ENCODE results near the gene SEH1L. TPM values are rescaled to one million over a fixed set of nuclear protein-coding genes. Genes with fewer than 3 reads are reported as not detected.
"Not testable (repeated sequence)": the region's sequence is repeated elsewhere in the genome, so short reads cannot be mapped to it uniquely, and the experiment has no call there.

SEH1L gene
- polyA plus RNA-seq, 12 donors = 15.1 to 34.1 (median 27.9) TPM; not detected in 1

DNA sequence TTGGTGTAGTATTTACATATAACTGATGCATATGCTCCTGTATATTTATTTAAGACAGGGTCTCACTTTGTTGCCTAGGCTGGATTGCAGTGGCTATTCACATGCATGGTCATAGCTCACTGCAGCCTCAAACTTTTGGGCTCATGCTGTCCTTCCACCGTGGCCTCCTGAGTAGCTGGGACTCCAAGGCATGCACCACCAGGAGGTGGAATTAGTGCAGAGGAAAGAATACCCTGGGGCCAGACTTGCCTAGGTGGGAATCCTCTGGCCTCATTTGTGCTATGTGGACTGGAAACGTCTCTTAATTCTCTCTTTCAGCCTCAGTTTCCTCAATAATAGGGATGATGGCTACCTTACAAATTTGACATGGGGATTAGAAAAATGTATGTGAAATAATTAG is 45.6 kb downstream of the SEH1L start:
- DNase-seq = no peak

DNA sequence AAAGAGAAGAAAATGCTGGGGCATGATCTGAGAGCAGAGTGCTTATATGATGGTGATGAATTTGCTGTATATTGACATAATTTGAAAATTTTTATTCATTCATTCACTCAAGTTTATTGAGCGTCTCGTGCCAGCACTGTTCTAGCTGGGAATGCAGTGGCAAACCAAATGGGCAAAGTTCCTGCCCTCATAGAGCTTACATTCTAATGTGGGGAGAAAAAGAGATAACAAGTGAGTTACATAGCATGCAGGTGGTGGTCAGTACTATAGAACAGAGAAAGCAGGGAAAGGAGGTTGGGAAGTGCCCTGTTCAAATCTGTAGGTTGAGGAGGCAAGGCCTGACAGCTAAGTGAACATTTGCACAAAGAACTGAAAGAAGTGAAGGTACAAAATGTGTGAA is 47.6 kb downstream of the SEH1L start:
- DNase-seq = no peak

DNA sequence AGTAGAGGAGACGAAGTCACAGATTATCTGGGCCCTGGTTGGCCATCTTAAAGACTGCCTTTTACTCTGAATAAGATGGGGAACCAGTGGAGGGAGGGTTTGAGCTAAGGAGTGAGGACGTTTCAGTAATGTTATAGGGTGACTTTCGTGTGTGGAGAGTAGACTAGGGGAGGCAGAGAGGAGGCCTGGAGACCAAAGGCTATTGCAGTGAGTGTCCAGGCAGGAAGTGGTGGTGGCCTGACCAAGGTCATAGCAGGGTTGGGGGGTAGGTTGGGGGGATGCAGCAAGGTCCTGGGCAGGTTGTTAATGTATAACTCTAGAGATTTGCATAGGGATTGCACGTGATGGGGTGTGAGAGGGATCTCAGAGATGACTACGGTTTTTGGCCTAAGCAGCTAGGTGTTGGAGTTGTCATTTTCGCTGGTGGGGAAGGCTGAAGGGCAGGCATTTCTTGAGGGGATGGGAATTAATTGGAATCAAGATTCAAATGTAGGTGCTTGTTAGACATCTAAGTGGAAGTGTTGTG is 48.2 kb downstream of the SEH1L start:
- DNase-seq = no peak

DNA sequence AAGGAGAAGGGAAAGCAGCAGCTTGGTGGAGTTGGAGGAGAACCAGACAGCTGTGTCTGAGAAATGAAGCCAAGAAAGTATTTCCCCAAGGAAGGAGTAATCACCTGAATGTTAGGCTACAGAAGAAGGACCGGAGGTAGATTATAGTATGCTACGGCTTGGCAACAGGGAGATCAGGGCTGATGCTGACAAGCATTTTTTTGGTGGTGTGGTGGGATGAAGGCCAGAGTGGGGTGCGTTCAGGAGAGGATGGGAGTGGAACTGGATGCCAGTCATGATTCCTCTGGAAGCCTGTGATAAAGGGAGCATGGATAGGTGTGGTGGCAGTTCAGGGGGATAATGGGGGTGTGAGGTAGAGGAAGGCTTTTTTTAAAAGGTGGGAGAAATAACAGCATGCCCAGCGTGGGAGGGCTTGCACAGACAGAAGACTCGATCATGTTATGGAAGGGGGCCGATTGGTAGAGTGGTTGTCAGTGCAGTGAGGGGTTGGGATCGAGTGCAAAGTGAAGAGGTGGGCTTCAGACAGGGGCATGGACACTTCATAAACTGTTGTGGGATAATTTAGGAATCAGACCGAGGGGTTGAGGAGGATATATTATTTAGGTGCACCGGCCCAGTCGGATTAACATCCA is 49.0 kb downstream of the SEH1L start:
- DNase-seq = no peak

DNA sequence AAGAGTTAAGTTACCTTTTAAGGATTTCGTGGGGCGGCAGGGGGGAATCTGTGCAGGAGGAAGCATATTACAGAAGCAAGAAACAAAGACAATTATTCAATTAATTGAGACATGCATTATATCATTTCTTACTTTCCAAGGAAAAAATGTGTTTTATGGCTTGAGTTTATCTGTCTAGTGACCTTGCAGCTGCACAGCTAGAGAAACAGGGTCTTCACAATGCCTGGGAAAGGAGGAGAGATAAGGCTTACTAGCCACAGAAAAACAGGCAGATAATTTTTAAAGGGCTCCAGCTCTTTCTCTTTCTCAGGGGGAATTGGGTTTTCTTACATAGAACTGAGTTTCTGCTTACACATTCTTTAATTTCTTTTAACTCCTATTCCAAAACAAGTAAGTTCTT is 49.5 kb downstream of the SEH1L start:
- not testable (repeated sequence) for DNase-seq

DNA sequence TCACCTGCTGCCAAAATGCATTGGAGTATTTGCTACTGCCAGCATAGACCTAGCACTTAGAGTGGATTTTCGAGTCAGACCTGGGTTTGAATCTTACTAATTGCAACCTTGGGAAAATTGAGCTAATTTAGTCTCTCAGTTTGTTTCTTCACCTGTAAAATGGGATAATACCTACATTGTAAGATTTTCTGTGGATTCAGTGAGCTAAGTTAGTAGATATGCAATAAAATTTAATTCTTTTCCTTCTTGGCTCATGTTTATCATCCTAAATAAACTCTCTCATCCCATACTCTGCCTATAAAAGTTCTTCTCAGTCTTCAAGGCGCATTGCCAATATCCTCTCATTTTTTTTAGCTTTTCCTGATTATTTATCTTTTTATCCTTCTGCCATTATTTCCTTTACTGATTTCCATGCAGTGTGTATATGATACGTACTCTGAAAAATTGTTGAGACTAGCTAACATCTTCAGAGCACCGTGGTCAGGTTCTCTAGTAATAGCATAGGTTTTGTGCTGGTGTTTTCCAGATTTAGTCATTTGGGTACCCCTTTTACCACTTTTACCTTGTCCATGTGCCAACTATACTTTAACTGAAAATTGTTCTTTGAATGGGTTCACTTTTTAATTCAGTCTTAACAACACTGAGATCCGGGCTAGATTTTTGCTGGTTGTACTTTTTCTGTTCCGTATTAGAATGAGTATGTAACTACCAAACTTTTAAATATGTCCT is 50.7 kb downstream of the SEH1L start:
- no peak for DNase-seq

DNA sequence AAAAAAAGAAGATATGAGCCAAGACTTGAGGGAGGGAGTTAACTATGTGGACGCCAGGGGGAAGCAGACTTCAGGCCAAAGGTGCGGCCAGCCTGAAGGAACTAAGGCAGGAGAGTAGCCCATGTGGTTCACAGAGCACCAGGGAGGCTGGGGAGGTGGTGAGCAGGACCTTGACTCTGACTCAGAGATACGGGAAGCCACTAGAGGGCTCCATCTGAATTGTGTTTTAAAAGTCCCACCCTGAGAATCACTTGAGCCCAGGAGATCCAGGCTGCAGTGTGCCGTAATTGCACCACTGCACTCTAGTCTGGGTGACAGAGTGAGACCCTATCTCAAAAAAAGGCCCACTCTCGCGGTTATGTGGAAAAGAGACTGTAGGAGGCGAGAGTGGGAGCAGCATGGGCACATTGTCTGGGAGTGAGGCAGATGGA is 55.7 kb downstream of the SEH1L start:
- DNase-seq = no peak

DNA sequence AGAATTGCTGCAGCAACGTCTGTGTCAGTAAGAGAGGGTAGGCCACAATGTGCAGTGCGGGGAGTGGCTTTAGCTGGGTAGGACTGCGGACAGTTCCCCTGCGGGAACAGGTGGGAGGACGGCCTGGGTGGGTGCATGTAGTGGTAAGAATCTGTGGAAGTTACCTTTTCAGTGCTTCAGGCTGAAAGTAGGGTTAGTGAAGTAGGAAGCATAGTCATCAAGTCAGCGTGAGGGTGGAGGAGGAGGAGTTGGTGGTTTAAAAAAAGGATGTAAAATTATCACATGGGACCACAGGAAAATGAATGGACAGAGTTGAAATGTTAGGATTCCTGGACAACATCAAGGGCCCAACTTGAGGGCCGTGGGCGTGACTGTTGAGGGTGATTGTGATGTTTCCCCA is 56.6 kb downstream of the SEH1L start:
- DNase-seq = no peak

DNA sequence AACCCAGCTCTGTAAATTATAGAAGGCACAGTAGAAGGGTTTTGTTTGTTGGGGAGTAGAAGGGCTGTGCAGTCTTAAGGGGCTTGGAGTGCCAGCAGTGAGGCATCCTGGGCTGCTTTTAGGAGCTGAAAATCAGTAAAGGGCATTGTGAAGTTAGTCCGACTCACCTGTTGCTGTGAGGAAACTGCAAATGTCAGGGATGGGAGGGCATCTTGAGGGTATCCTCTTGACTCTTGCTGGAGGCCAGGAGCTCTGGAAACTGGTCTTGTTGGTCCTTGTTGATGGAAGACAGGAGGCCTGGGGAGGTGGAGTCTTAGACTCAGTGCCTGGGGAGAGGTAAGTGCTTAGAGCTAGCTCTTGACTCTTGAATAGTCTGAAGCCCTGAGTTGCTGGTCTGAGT is 57.5 kb downstream of the SEH1L start:
- no peak for DNase-seq

DNA sequence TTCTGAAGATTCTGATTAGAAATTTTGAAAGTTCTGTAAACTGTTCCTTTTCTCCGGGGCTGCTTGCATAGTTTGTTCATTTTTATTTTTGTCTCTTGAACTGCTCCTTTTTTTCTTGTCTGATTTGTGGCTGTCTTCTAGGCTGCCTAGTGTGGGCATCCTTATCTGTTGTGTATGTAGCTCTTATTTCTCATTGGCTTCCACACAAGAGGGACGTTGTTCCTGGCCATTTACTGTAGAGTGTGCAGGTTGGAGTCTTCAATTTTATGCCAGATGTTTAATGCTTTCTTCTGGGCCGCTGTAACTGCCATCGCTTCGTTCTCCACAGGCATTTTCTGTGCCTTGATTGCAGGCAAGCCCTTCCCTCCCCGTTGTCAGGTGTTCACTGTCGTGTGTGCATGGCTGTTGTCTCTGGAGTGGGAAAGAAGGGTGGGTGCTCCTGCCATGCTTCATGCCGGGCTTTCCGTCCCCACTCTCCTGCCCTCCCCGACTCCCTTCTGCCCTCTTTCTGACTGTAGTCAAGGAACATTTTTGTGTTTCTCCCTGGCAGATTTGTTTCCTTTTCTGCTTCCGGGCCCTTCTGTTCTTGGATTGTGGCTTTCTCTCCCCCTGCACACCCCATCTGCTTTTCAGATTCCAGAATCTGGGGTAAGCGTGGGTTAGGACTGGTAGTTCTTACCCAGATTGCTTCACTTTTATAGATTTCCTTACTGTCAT is 58.9 kb downstream of the SEH1L start:
- no peak for DNase-seq

DNA sequence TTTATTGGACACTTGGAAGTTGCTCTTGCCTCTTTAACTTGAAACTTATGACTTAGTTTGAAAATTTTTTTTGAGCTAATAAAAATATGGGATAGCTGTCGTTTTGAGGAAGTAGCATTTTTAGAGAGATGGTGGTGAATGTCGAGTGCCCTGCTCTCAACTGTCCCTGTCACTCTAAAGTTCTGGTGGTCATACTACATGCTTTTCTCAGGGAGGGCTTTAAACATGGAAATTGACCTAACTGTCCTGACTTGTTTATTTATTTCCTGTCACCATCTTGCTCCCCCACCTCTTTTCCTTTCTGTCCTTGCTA is 59.4 kb downstream of the SEH1L start:
- no peak for DNase-seq

DNA sequence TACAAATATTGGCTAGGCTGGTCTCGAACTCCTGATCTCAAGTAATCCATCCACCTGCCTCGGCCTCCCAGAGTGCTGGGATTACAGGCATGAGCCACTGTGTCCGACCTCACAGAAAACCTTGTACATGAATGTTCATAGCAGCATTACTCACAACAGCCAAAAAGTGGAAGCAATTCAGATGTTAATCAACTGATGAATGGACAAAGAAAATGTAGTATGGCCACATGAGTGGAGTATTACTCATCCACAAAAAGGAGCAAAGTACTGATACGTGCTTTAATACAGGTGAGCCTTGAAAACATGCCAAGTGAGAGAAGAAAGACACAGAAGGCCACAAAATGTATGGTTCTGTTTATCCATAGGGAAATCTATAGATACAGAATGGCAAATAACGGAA is 63.9 kb downstream of the SEH1L start:
- no peak for DNase-seq

DNA sequence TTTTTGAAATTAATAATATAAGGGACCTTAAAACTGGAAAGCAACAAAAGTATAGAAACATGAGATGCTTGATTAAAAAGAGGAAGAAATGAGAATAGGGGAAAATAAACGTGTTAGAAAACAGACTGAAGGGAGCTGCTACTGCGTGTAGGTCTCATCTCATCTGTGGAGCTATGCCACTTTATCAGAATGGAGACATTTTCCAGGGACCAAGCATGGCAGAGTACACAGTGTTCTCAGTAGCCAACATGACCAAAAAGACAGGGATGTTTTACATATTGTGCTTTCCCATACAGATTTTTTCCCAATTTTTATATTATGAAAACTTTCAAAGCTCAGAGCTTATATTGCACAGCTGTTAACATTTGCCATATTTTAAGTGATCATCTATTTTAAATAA is 66.4 kb downstream of the SEH1L start:
- no peak for DNase-seq

DNA sequence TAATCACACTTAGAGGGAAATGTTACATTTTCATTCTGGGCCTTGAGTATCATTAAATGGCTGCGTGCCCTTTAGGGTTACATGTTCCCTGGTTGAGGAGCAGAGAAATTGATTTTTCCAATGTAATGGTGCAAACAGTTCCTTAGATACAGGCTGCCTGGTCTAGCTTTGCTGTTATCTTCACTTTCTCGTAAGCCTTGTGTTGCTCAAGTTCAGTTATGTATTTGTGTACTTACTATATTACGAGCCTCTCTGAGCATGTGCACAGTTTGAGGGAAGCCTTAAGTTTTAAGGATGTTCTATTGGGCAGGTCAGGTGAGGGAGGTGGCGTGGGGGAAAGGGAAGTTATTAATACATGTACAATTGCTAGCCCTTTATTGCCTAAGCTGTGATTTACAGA is 67.0 kb downstream of the SEH1L start:
- DNase-seq = no peak

DNA sequence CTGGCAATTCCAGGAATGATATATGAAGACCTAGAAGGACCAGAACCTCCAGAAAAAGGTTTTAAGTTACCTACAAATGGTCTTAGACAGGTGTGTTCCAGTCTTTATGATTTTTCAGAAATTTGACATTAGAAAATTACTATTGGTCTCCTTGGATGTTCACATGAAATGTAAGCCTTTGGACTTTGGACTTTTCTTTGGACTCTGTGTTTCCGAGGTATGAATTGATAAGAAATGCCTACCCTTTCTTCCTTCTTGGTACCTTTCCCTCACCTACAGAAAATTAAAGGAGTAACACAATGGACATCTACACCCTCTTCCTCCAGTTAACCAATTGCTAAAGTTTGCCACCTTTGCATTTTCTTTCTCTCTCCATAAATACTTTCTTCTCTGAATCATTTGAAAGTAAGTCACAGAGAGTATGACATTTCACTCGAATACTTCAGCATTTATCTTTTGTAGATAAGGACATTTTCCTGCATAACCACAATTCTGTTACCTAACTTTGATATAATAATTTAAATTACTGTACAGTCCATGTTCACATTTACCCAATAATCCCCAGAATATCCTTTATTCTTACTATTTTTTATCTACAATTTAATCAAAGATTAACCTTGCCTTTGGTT is 69.5 kb downstream of the SEH1L start:
- no peak for DNase-seq

DNA sequence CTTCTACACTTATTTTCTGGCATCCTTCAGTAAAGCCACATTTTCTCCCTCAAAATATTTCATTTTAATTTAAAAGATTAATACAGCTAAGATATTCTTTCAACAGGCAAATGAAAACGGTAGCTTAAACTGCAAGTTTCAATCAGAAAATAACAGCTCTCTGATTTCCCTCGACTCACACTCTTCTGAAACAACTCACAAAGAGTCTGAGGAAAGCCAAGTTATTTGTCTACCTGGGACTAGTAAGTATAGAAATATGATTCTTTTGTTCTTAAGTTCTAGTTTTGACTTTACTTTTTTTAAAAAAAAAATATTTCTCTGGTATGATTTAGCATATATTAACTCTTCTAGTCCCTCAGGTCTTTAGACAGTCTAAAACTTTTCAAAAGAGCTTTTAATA is 70.6 kb downstream of the SEH1L start:
- DNase-seq = no peak

DNA sequence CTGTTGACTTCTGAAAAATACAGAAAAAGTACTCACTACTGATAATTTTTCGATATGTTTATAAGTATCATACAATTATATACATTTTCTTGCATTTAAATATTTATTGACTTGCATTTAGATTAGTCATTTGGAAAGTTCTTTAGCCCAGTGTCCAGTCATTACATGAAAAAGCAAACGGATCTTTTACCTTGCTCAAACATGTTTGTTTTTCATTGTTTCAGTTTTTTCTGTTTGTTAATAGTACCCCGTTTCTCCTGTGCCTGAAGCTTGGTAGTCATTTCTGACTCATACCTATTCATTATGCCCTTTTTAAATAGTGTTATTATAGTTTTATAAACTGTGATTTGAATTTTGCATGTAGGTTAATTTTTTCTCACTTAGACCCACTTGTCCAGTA is 71.5 kb downstream of the SEH1L start:
- DNase-seq = no peak

DNA sequence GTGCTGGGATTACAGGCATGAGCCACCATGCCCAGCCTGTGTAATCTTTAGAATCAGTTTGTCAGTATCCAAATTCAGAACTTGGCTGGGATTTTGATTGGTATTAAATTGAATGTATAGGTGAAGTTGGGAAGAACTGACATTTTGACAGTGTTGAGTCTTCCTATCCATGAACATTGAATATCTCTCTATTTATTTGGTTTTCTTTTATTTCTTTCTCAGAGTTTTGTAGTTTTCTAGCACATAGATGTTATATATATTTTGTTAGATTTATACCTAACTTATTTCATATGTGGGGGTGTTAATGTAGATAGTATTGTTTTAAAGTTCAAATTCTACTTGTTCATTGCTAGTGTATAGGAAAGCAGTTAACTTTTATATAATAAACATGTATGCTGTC is 74.8 kb downstream of the SEH1L start:
- DNase-seq = no peak

DNA sequence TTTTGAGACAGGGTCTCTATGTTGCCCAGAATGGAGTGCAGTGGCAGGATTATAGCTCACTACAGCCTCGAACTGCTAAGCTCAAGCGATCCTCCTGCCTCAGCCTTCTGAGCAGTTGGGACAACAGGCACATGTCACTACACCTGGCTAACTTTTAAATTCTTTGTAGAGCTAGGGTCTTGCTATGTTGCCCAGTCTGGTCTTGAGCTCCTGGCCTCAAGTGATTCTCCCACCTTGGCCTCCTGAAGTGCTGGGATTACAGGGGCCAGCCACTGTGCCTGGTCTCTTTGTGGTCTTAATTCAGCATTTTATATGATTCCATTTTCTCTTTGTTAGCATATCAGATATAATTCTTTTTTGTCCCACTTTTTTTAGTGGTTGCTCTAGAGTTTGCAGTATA is 77.4 kb downstream of the SEH1L start:
- DNase-seq = no peak

DNA sequence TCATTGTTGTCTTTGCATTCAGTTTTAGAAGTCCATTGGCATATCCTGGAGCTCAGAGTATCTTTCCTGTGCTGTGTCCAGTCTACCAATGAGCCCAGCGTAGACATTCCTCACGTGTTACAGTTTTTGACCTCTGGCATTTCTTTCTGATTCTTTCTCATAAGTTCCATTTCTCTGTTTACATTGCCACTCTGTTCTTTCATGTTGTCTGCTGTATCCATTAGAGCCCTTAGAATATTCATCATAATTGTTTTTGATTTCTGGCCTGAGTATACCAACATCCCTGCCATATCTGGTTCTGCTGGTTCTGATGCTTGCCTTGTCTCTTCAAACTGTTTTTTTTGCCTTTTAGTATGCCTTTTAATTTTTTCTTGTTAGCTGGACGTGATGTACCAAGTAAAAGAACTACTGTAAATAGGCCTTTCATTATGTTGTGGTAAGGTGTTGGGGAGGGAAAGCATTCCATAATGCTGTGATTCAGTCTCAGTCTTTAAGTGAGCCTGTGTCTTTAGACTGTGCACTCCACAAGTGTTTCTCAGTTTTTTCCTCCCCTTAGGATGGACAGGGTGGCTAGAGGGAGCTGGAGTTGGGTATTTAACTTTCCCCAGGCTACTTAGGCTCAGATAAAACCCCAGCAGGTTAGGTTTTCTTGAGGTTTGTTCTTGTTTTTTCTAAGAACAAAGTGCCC is 78.9 kb downstream of the SEH1L start:
- no peak for DNase-seq

DNA sequence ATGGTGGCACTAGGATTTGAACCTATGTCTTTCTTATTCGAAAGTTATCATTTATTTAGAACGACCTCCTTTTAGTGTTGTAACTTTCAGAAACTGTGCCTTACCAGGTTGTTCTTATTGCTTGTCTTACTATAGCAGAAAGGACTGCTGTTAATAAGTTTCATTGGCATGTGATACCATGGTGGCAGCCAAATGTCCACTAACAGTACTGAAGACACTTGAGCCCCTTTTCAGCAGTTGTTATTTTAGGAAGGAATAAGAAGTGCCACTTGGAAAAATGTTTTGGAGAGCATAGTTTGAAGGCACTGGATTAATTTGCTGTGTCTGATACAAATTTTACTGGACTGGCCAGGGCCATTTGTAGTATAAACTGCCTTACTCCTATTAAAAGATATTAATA is 81.1 kb downstream of the SEH1L start:
- DNase-seq = no peak

DNA sequence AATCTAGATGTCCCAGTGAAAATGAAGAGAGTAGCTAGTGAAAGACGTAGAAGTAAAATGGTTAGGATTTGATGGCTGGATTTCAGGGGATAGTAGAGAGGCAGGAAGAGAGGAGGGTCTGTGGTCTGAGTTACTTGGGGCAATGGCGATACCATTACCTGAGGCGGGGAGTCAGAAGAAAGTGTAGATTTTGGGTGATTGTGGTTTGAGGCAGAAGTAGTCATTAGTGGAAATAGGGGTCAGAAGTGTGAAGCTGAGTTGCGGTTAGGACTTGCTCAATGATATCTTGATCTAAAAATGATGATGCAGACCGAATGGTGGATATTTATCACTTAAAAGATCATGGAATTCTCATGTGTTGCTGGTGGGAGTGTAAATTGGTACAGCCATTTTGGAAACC is 84.4 kb downstream of the SEH1L start:
- no peak for DNase-seq

Measured in muscle of arm (tissue), 12 donors.